RWPE1 (cell line): ENCODE data around the gene FRS3.

Experiments used
- CTCF ChIA-PET: fragments of 350-600 bp; sonication (Branson Sonifier 250); formaldehyde crosslinking; extraction: SDS; loops from one replicate; lab custom pipeline; 2021; lab: Yijun Ruan, JAX
- POLR2A ChIA-PET: fragments of 400-600 bp; formaldehyde crosslinking; extraction: SDS; loops from one replicate; lab custom pipeline; 2020; ENCODE audit warnings: antibody characterized with exemption; ENCODE audit not compliant: low non-redundant PET; lab: Yijun Ruan, JAX
- DNase-seq: peaks from one replicate; pipeline ENCODE4 v3.0.0; 2012; ENCODE audit warnings: low spot score
- H3K27ac ChIP-seq: fragments of 450-650 bp; 2 replicates; pipeline ENCODE4 v1.5.1; 2017
- TF ChIP-seq, protein P1 (sequence below): fragments of 450-650 bp; conservative IDR thresholded peaks from 2 replicates; pipeline ENCODE4 v1.5.1; 2017; ENCODE audit warnings: low read depth, mild to moderate bottlenecking

The FRS3 gene

DNA sequence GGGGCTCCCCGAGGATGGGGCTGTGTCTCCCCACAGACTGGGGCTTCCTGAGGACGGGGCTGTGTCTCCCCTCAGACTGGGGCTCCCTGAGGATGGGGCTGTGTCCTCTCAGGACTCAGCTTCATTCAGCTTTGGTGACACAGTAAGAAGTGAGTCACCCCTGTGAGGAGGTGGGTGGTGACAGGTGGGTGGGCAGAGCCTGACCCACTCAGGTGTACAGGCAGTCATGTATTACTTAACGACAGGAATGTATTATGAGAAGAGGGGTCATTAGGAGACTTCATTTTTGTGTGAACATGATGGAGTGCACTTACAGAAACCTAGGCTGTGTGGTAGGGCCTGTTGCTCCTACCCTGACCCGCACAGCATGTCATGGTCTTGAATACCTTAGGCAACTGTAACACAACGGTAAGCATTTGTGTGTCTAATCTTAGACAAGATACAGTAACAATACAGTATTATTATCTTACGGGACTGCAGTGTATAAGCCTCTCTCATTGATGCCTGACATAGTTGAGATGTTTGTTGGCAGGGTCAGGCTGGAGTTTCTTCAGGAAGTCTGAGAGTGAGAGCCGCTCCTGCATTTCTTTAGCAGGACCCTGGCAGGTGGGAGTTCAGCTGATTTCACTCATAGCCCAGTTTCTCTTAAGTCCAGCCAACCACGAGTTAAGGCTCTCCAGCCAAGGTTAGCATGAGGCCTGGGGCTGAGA is 21.6 kb downstream of the FRS3 start:
- no peak overlapping the region for H3K27ac ChIP-seq
- ChIA-PET POLR2A (no interaction called here), CTCF (interaction anchor here (0.6 to 1.0 kb wide), 2 partner anchors 29 to 298 kb away, joined by 4 to 5 read pairs; partner anchors contain the start of gene TOMM6)
- TF ChIP-seq, protein P1, sequence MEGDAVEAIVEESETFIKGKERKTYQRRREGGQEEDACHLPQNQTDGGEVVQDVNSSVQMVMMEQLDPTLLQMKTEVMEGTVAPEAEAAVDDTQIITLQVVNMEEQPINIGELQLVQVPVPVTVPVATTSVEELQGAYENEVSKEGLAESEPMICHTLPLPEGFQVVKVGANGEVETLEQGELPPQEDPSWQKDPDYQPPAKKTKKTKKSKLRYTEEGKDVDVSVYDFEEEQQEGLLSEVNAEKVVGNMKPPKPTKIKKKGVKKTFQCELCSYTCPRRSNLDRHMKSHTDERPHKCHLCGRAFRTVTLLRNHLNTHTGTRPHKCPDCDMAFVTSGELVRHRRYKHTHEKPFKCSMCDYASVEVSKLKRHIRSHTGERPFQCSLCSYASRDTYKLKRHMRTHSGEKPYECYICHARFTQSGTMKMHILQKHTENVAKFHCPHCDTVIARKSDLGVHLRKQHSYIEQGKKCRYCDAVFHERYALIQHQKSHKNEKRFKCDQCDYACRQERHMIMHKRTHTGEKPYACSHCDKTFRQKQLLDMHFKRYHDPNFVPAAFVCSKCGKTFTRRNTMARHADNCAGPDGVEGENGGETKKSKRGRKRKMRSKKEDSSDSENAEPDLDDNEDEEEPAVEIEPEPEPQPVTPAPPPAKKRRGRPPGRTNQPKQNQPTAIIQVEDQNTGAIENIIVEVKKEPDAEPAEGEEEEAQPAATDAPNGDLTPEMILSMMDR: no peak
- DNase-seq: no peak

DNA sequence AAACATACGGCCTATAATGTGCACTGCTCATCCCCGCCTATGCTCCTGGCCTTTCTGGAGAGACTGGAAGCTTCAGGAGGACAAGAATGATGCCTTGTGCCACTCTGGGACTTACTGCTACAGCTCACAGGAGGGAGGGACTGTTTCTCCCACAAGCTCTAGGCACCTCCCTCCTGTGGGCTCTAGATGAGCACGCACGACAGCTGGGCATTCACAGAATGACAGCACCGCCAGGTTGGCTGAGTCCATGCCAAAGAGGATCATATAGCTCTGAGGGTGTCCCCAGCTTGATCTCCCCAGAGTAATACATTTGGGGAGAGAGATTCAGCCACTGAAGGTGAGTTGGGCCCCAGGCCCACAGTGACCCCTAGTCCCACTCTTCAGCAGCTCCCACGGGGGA is 22.4 kb downstream of the FRS3 start:
- DNase-seq: no peak
- POLR2A ChIA-PET: interaction anchor here (0.6 kb wide), 1 partner anchor 55 kb away, joined by 7 read pairs; no protein-coding TSS in a partner anchor
- TF ChIP-seq, protein P1: no peak
- CTCF ChIA-PET: interaction anchor here (1.0 kb wide), 1 partner anchor 30 kb away, joined by 5 read pairs; the partner anchor contains the start of gene TOMM6
- no peak overlapping the region for H3K27ac ChIP-seq

DNA sequence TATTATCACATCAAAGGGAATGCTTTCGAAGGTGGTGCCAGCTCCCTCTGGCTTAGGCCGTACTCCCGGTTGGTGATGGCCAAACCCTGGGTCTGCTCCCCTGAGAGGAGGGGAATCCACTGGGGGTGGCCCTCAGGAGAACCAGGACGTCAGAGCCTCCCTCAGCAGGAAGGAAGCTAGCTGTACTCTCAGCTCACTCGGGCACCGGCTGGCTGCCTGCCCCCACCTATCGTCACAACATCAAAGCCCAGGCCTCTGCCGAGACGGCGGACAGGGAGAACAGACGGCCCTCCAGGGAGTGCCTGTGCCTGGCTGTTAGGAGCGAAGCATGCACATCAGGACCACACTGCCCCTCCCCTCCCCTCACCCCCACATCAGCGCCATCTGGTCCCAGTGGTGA is 23.3 kb downstream of the FRS3 start:
- ChIA-PET POLR2A (no interaction called here), CTCF (no interaction called here)
- H3K27ac ChIP-seq: no peak overlapping the region
- no peak for DNase-seq
- TF ChIP-seq, protein P1: no peak

DNA sequence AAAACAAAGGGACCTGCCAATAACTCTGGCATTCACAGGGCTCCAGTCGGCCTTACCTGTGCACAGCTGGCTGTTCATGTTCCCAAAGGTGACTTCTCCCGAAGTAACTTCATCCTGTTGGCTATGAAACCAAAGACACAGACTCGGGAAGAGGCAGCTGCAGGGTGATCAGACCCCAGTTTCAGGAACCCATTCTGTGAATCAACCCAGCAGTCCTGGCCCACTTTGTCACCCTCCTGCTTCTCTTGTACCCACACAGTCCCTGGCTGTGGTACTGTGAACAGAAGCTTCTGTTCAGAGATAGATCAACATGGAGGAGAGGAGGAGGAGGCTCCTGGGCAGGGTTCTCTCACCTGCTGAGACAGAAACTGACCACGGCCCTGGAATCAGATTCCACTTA is 23.8 kb downstream of the FRS3 start:
- TF ChIP-seq, protein P1: no peak
- POLR2A ChIA-PET: no interaction called here
- H3K27ac ChIP-seq: no peak overlapping the region
- CTCF ChIA-PET: no interaction called here
- no peak for DNase-seq

DNA sequence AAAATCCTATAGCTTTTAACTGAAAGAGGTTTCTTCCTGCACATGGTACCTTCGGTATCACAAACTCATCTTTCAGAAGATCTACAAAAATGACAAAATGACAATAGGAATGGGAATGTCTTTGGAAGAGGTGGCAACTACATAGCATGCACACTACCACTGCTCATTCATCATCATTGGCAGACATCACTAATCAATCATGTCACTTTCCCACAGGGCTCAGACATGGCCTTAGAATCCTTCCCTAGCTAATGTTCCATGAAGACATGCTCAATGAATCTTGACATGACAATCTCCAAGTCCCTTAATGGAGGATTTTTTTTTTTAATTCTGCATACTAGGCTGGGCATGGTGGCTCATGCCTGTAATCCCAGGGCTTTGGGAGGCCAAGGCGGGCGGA is 29.3 kb downstream of the FRS3 start:
- no peak overlapping the region for H3K27ac ChIP-seq
- ChIA-PET CTCF (interaction anchor here (1.0 kb wide), 1 partner anchor 16 kb away, joined by 5 read pairs; no protein-coding TSS in a partner anchor), POLR2A (no interaction called here)
- TF ChIP-seq, protein P1: no peak
- no peak for DNase-seq

DNA sequence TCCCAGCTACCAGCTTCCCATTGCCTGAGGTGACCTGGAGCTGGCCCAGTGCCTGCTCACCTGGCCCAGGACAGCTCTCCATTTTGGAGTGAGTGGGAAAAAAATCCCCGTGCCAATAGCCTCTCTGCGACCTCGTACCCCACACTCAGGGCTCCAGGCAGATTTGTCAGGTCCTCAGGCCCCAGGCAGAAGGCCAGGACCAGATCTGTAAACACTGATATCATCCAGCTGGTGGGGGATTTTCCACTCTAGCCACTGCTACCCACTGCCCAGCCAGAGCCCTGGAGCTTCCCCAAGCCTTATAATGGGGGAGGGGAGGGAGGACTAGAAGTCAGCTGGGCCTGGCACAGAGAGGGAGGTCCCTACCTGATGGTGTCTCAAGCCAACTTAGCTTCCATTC is 31.2 kb downstream of the FRS3 start:
- DNase-seq: no peak
- no peak overlapping the region for H3K27ac ChIP-seq
- CTCF ChIA-PET: no interaction called here
- POLR2A ChIA-PET: no interaction called here
- TF ChIP-seq, protein P1: no peak
